SK-N-SH (cell line): ENCODE measurements around the gene SCAMP3.

Experiments used
- CTCF ChIP-seq: fragments of 200-600 bp; sonication (generic); IDR thresholded peaks from 2 replicates; pipeline ENCODE4 v1.6.1; 2017; ENCODE audit warnings: antibody characterized with exemption, mild to moderate bottlenecking, moderate library complexity
- EP300 ChIP-seq, 2 experiments: IDR thresholded peaks; 2 replicates each; pipeline versions ENCODE4 v1.4.0 to v1.6.1; 2012; ENCODE audit warnings: borderline replicate concordance in 1 of 2, low read depth in 1 of 2, low read length in 1 of 2
- FOXM1 ChIP-seq: IDR thresholded peaks from 2 replicates; pipeline ENCODE4 v1.4.0; 2012; ENCODE audit warnings: low read depth, mild to moderate bottlenecking
- NFIC ChIP-seq: IDR thresholded peaks from 2 replicates; pipeline ENCODE4 v1.4.0; 2012; ENCODE audit warnings: borderline replicate concordance
- PBX3 ChIP-seq: IDR thresholded peaks from 2 replicates; pipeline ENCODE4; 2012
- SMC3 ChIP-seq: IDR thresholded peaks from 2 replicates; pipeline ENCODE4 v1.6.1; 2012; ENCODE audit warnings: low read depth, low read length, improper control_type of control experiment
- USF2 ChIP-seq: fragments of 150-350 bp; IDR thresholded peaks from 2 replicates; pipeline ENCODE4 v1.6.1; 2017; ENCODE audit warnings: antibody characterized with exemption, low read length, low read depth, borderline replicate concordance
- YY1 ChIP-seq: IDR thresholded peaks from 2 replicates; pipeline ENCODE4 v1.4.0; 2012; ENCODE audit warnings: low read depth, mild to moderate bottlenecking
- ZBTB33 ChIP-seq: IDR thresholded peaks from 2 replicates; pipeline ENCODE4 v1.4.0; 2012; ENCODE audit warnings: low read depth, borderline replicate concordance

- TF ChIP-seq CTCF (no peak), YY1 (no peak; the same call in 1 of the 2 replicates), EP300 (IDR thresholded peaks at IDR 0.05; ENCODE audit: borderline replicate concordance in 1 of 2, low read depth in 1 of 2, low read length in 1 of 2) (no peak), USF2 (no peak), FOXM1 (no peak), PBX3 (no peak), ZBTB33 (no peak), SMC3 (no peak), NFIC (no peak)
Measured at GRCh38 chr1:155209312-155209721, 52.8 kb downstream of the SCAMP3 start.
